IPS-15b (cell line): ENCODE data around the gene RELN.

Source experiments
- H3K27me3 ChIP-seq: one replicate; pipeline ENCODE4 v1.6.1; 2013; ENCODE audit warnings: low read length; ENCODE audit not compliant: control insufficient read depth, insufficient read depth
- H3K36me3 ChIP-seq: one replicate; pipeline ENCODE4 v1.6.1; 2013; ENCODE audit warnings: low read length; ENCODE audit not compliant: control insufficient read depth, insufficient read depth
- H3K4me1 ChIP-seq: one replicate; pipeline ENCODE4 v1.6.1; 2013; ENCODE audit warnings: mild to moderate bottlenecking, low read length; ENCODE audit not compliant: control insufficient read depth, insufficient read depth
- H3K4me3 ChIP-seq: one replicate; pipeline ENCODE4 v1.5.1; 2013; ENCODE audit warnings: low read depth, low read length
- H3K9ac ChIP-seq: one replicate; pipeline ENCODE4 v1.6.1; 2013; ENCODE audit warnings: low read depth, mild to moderate bottlenecking, low read length
- H3K9me3 ChIP-seq: one replicate; pipeline ENCODE4 v1.6.1; 2013; ENCODE audit warnings: mild to moderate bottlenecking, low read length; ENCODE audit not compliant: control insufficient read depth, insufficient read depth

The RELN gene

DNA sequence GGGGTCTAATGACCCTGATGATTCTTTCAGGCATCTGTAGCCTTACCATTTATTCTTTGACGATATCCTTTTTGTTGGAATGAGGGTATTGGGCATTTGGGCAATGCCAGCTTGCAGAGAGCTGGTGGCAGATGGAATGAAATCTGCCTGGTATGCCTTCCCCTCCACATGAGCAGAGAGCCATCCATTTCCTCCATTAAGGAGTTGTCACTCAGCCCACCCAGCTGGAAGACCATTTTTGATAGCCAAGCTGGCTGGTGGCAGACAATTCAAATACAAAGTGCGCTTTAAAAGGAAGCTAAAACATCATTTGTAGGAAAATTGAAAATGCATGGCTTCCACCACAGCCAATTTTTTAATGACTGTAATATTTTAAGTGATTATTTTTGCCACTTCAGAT lies 303.4 kb downstream of the RELN start:
- no peak overlapping the region for H3K9ac ChIP-seq
- no peak overlapping the region for H3K4me3 ChIP-seq
- H3K9me3 ChIP-seq = no peaks in the 10 kb centered on the region
- H3K27me3 ChIP-seq = no peaks in the 10 kb centered on the region
- H3K4me1 ChIP-seq = no peaks in the 10 kb centered on the region
- H3K36me3 ChIP-seq = no peaks in the 10 kb centered on the region

DNA sequence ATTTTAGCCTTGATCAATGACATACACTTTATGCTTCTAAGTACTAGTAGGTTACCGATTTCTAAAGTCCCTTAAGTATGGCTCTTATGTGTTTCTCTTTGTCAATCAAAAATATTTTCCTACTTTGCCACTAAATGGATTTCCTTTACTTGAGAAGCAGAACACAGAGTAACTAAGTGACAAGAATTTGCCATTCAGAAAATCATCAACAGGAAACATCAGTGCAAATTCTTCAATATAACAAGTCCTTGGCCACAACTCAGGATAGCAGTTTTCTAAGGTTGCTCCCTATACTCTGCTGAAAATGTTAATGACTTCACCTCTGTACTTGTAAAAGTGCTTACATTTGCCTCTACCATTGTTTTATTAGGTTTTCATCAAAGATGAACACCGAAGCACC lies 303.8 kb downstream of the RELN start:
- H3K27me3 ChIP-seq = no peaks in the 10 kb centered on the region
- H3K36me3 ChIP-seq = no peaks in the 10 kb centered on the region
- H3K4me3 ChIP-seq = no peak overlapping the region
- no peaks in the 10 kb centered on the region for H3K4me1 ChIP-seq
- H3K9me3 ChIP-seq = no peaks in the 10 kb centered on the region
- H3K9ac ChIP-seq = no peak overlapping the region

DNA sequence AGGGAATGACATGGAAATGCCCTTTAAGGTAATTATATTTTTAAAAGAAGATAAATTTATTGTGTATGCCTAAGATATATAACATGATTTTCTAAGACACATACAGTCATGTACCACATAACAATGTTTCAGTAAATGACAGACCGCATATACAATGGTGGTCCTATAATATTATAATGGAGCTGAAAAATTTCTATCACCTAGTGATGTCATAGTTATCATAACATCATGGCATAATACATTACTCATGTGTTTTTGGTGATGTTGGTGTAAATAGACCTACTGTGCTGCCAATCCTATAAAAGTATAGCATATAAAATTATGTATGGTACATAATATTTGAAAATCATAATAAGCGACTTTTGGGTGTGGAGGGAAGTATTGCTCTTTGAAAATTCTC lies 306.1 kb downstream of the RELN start:
- no peaks in the 10 kb centered on the region for H3K9me3 ChIP-seq

DNA sequence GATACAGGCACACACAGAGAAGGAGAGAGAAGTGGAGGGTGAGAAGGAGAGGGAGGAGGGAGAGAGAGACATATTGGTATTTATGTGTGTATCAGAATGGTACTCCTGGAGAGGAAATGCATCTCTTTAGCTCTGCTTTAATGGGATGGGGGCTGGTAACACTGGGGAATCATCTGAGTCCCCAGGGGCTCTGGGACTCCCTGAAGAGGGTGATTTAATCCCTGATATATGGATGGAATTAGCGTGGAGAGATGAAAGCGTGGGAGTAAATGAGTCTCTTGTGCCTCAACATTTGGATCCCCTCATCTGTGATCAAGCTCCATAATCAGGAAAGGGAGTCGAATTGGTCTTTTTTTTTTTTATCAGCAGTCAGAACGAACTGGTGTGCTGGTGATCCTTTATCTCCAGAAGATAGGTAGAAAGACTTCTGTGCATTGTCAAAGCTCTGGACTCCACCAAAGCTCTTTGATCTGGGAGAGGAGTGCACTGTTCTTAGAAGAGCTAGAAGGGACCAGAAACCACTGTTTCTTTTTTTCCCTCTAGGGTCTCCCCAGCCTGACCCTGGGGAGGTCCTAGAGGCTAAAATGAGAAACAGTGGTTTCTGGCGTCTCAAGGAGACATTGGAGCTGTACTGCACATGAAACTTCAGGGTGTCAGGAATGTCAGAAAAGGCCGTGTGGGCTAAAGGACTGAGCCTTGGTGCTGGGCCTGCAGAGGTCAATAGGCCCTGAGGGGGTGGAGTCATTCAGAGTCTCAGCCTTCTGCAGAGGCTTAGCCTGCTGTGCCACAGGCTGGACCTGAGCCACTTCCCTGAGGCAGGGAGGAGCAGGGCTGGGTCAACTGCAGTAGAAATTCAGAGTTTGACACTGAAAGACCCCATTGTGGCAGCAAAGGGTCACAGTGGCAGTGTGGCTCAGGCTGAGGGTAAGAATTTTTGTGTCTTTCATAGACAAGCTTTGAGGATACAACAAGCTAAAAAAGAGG lies 309.0 kb downstream of the RELN start:
- H3K9me3 ChIP-seq = no peaks in the 10 kb centered on the region
- no peaks in the 10 kb centered on the region for H3K36me3 ChIP-seq
- no peaks in the 10 kb centered on the region for H3K27me3 ChIP-seq
- no peak overlapping the region for H3K4me3 ChIP-seq
- H3K9ac ChIP-seq = no peak overlapping the region
- H3K4me1 ChIP-seq = no peaks in the 10 kb centered on the region

More for the DNA sequence above, 306.1 kb downstream of the RELN start:
- no peaks in the 10 kb centered on the region for H3K36me3 ChIP-seq
- no peak overlapping the region for H3K9ac ChIP-seq
- H3K4me3 ChIP-seq = no peak overlapping the region
- H3K4me1 ChIP-seq = no peaks in the 10 kb centered on the region
- no peaks in the 10 kb centered on the region for H3K27me3 ChIP-seq

DNA sequence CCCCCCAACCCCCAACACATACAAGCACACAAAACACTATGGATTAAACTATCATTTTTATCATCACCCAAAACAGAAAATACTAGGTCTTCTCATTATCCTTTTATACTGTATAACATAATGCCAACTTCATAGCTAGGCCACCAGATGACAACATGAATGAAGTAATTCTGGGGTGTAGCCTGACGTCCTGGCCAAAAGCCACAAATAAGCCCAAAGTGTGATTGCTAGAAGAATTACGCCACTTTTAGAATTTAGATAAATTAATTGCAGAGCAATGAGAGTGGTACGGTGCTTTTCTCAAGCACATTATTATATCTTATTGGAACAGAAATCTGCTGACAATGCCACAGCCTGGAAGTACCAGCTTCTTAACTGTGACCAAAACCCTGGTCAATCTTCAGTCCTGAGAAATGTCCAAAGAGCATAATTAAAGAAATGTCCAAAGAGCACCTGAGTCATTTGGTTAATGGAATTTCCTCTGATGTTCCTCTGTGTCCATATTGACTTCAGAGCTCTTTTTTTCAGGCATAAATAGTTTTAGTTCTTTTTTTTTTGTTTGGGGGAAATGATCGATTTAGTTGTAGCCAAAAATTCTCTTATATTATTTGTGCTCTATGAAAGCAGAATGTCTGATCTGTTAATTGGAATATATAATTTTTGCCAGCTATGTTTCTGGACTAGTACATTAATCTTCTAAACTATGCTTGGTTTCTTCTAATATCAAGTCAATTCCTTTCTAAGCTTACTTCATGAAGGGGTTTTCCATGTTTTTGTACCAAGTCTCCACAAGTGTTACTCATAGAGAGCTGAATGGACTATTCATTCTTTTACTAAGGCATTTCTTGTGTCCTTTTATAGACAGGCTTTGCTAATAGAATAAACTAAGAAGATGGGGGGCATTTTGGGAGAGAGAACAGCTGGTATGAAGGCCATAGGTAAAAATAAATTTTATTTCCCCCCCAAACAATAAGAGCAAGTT lies 310.0 kb downstream of the RELN start:
- H3K4me3 ChIP-seq = no peak overlapping the region
- H3K4me1 ChIP-seq = no peaks in the 10 kb centered on the region
- no peaks in the 10 kb centered on the region for H3K36me3 ChIP-seq
- no peak overlapping the region for H3K9ac ChIP-seq
- H3K9me3 ChIP-seq = no peaks in the 10 kb centered on the region
- no peaks in the 10 kb centered on the region for H3K27me3 ChIP-seq

DNA sequence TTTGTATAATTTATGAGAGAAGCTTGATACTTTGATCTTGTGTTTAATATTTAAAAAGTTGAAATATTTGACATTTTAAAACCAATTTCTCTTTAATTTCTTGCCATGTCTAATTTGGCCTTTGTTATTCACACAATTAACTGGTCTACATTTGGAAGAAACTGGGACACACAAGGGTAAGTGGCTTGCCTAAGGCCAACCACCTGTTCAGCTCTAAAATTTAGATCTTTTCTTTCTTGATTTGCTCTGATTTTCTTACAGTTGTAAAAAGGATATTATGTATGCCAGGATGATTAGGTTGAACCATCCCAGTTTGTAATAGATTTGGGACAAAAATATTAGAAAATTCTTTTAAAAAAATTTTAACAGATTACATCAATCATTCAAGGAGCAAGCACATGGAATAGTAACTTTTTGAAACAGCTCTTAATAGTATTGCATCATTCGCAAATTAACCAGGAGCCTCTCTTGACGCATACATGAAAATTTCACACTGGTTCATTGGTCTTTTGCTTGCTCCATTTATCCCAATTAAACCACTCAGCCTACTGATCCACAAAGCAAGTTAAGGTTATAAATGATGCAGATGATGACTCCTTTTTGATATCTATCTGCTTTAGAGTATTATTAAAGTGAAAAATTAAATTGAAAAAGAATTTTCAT lies 321.0 kb downstream of the RELN start:
- Histone ChIP-seq H3K9me3 (no peaks in the 10 kb centered on the region), H3K9ac (no peak overlapping the region), H3K4me3 (no peak overlapping the region), H3K4me1 (no peaks in the 10 kb centered on the region), H3K27me3 (no peaks in the 10 kb centered on the region), H3K36me3 (no peaks in the 10 kb centered on the region)

DNA sequence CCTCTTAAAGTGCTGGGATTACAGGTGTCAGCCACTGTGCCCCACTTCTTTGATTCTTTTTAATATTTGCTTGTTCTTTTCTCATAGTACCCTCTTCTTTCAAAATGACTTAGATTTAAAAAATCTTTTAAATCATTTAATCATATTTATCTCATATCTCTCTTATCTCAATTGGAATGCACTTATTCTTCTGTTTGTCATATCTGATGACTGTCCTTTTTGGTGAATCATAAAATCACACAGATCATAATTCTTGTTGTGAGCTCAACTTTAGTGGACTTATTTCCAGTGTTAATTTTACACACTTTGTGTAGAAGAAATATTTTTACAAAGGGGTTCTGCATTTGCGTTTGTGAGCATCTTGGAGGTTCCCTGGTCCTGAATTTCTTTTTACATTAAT lies 323.1 kb downstream of the RELN start:
- Histone ChIP-seq H3K4me3 (no peak overlapping the region), H3K27me3 (no peaks in the 10 kb centered on the region), H3K9ac (no peak overlapping the region)

DNA sequence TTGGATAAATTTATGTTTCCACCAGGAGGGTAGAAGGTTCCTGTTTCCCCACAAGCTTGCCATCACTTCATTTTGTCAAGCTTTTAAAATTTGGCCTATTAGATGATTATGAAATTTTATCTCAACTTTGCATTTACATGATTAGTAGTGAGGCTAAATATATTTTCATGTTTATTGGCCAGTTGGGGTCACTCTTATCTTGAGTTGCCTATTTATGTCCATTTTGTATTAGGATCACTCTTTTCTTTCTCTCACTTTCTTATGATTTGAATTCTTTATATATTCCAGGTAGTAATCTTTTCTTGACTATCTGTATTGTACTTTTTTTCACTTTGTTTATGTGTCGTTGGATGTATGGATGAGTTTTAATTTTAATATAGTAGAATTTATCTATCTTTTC lies 324.9 kb downstream of the RELN start:
- H3K36me3 ChIP-seq = no peaks in the 10 kb centered on the region
- H3K4me3 ChIP-seq = no peak overlapping the region
- no peaks in the 10 kb centered on the region for H3K9me3 ChIP-seq
- H3K9ac ChIP-seq = no peak overlapping the region
- H3K4me1 ChIP-seq = peaks cover 3% of the 10 kb centered on the region
- H3K27me3 ChIP-seq = no peaks in the 10 kb centered on the region

More for the DNA sequence above, 323.1 kb downstream of the RELN start:
- no peaks in the 10 kb centered on the region for H3K36me3 ChIP-seq
- no peaks in the 10 kb centered on the region for H3K9me3 ChIP-seq
- H3K4me1 ChIP-seq = no peaks in the 10 kb centered on the region

DNA sequence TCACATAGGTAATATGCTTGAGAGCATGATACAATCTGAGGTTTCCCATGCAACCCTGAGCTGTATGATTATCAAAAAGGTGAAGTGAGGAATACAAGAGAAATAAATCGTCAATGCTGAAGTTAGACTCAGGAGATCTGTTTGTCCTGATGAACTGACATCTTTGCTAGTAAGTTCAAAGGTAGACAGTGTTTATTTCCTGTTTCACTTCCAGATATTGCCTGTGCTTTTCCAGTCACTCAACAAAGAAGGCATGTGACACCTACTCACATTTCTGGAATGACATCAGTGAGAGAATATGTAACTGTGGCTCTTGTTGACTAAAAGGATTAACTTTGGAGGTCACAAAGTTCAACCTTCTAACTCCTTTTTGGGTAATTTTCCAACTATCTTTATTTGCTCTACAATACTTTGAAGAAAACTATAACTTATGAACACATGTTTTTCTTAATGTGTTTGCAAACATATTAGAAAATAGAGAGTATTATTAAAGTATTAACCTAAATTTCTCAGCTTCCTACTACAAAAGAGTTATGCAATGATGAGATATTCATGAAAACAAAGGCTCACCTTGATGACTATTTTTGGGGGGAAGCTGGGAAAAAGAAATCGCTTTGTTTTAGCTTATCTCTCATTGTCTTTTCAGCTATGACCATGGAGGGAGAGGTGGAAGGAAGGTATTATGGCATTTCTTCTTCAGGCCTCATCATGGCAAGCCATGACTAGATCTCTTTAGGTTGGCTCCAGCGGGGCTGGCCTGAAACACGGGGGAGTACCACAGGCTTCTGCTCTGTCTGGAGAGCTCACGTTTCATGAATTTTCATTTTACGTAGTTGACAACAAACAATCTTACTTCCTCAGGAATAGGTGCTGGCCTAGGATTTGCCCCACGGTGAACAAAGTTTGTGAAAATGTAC lies 328.7 kb downstream of the RELN start:
- no peak overlapping the region for H3K9ac ChIP-seq
- no peaks in the 10 kb centered on the region for H3K27me3 ChIP-seq
- no peaks in the 10 kb centered on the region for H3K36me3 ChIP-seq
- H3K4me1 ChIP-seq = peaks cover 3% of the 10 kb centered on the region
- H3K9me3 ChIP-seq = no peaks in the 10 kb centered on the region
- H3K4me3 ChIP-seq = no peak overlapping the region

DNA sequence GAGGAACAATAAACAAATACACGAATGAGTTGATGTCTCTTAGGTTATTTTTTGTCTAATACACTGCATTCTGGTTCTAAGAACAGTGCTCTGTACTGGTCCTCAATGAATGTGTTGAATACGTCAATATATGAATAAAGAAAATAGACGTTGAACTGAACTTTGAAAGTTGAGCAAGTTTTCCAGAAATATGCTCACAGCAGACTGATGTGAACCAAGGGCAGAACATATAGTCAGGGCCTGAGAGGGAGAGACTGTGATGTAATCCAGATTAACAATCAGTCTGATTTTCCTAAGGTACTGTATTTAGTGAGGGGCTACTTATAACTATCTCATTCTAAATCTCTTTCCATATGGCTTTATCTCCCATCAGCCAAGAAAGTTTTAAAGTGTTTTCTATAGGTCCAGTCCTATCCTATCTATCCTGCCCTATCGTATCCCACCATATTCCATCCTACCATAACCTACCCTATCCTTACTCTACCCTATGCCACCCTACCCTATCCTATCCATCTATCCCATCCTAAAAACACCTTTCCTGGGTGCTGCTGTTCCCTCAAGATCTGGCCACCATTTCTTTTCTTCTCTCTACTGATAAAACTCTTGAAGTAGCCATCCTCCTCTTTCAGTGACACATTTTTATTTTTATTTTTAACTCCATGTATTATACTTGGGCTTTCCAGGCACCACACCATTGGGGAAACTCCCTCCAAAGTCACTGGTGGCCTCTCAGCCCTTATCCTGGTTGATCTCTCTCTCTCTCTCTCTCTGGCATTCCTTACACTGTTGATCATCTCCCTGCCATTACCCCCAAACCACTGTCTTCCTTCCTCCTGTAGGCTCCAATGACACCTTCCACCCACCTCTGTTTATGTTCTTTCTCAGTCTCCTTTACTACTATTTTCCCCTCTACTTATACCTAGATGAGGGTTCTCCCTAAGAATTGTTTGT lies 331.1 kb downstream of the RELN start:
- peaks cover 3% of the 10 kb centered on the region for H3K4me1 ChIP-seq
- no peaks in the 10 kb centered on the region for H3K27me3 ChIP-seq
- H3K36me3 ChIP-seq = no peaks in the 10 kb centered on the region
- no peaks in the 10 kb centered on the region for H3K9me3 ChIP-seq
- no peak overlapping the region for H3K9ac ChIP-seq
- no peak overlapping the region for H3K4me3 ChIP-seq
